ENCODE measurements around the gene IFNA13. TPM values are rescaled to one million over a fixed set of nuclear protein-coding genes. Genes with fewer than 3 reads are reported as not detected.

The IFNA13 gene
- total RNA-seq, 1 experiment from 2014 or later: not detected

DNA sequence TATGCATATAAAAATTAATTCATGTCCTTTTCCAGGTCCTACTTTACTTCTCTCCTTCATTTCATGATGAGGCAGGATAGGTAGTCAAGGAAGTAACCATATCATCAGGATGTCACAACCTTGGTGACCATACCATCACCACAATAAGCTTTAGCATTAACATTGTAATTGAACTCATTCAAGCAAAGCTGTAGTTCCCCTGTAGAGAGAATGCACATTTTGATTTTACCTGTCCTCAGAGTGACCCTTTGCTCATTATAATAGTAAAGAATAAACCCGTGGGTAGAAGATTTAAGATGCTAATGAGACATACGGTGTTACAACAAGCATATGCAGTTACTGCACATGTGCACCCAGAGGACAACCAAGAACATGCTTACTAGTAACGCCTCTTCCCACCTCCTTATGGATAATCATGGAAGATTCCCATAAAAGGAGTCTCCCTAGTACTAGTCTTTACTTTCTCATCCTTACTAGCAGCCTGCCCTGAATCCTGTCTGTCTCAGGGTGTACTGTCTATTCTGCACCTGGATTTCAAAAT is 19.4 kb downstream of the IFNA13 start:
- DNase-seq (ENCODE audit: low spot score) (no peak), ATAC-seq (no peak)
- Mint-ChIP-seq H3K36me3 (no peaks in the 10 kb centered on the region), H3K4me3 (no peak overlapping the region), H3K9me3 (peaks cover 11% of the 10 kb centered on the region), H3K4me1 (peaks cover 2% of the 10 kb centered on the region; the same call in 1 of the 2 replicates), H3K27ac (no peak overlapping the region), H3K27me3 (ENCODE audit: low read depth) (peaks cover 2% of the 10 kb centered on the region; the same call in 1 of the 2 replicates)
- ChIA-PET CTCF (interaction anchor here (1.6 kb wide), 1 partner anchor 113 kb away, joined by 3 read pairs; no protein-coding TSS in a partner anchor), POLR2A (no interaction called here)
- TF ChIP-seq CREM (CRISPR knock-in tag; IDR thresholded peaks at IDR 0.05): no peak

DNA sequence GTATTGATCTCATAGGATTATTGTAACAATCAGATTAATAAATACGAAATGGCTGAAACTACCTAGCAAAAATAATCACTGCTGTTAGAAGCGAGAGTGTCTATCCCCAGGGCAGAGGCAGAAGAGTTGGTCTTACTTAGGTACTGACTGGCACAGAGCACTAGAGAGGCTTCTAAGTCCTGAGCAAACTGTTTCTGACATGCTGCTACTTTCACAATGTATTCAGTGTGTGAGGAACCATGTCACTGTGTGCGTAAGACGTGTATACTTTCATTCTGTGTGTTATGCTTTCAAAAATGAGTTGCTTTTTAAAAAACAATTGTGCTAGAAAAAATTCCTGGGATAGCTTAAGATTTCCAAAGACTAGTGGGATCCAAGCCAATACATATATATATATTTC is 27.1 kb downstream of the IFNA13 start:
- CTCF ChIA-PET: interaction anchor here (1.4 kb wide), 1 partner anchor 55 kb away, joined by 4 read pairs; no protein-coding TSS in a partner anchor
- ATAC-seq: no peak
- TF ChIP-seq, protein P1, sequence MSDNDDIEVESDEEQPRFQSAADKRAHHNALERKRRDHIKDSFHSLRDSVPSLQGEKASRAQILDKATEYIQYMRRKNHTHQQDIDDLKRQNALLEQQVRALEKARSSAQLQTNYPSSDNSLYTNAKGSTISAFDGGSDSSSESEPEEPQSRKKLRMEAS (CRISPR knock-in tag; IDR thresholded peaks at IDR 0.05): no peak
- no peak for TF ChIP-seq ETV6 (CRISPR knock-in tag; IDR thresholded peaks at IDR 0.05)
- no peak for TF ChIP-seq ZNF416 (CRISPR knock-in tag; IDR thresholded peaks at IDR 0.05)
- no peak for TF ChIP-seq HMGA2 (CRISPR knock-in tag; IDR thresholded peaks at IDR 0.05)
- TF ChIP-seq, protein P2, sequence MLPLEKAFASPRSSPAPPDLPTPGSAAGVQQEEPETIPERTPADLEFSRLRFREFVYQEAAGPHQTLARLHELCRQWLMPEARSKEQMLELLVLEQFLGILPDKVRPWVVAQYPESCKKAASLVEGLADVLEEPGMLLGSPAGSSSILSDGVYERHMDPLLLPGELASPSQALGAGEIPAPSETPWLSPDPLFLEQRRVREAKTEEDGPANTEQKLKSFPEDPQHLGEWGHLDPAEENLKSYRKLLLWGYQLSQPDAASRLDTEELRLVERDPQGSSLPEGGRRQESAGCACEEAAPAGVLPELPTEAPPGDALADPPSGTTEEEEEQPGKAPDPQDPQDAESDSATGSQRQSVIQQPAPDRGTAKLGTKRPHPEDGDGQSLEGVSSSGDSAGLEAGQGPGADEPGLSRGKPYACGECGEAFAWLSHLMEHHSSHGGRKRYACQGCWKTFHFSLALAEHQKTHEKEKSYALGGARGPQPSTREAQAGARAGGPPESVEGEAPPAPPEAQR (CRISPR knock-in tag; IDR thresholded peaks at IDR 0.05): no peak
- TF ChIP-seq ESRRA (CRISPR knock-in tag; IDR thresholded peaks at IDR 0.05; ENCODE audit: borderline replicate concordance): no peak
- TF ChIP-seq OVOL2 (CRISPR knock-in tag; IDR thresholded peaks at IDR 0.05; ENCODE audit: borderline replicate concordance): no peak
- TF ChIP-seq, protein P3, sequence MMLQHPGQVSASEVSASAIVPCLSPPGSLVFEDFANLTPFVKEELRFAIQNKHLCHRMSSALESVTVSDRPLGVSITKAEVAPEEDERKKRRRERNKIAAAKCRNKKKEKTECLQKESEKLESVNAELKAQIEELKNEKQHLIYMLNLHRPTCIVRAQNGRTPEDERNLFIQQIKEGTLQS (CRISPR knock-in tag; conservative IDR thresholded peaks at IDR 0.05): no peak
- TF ChIP-seq, protein P4, sequence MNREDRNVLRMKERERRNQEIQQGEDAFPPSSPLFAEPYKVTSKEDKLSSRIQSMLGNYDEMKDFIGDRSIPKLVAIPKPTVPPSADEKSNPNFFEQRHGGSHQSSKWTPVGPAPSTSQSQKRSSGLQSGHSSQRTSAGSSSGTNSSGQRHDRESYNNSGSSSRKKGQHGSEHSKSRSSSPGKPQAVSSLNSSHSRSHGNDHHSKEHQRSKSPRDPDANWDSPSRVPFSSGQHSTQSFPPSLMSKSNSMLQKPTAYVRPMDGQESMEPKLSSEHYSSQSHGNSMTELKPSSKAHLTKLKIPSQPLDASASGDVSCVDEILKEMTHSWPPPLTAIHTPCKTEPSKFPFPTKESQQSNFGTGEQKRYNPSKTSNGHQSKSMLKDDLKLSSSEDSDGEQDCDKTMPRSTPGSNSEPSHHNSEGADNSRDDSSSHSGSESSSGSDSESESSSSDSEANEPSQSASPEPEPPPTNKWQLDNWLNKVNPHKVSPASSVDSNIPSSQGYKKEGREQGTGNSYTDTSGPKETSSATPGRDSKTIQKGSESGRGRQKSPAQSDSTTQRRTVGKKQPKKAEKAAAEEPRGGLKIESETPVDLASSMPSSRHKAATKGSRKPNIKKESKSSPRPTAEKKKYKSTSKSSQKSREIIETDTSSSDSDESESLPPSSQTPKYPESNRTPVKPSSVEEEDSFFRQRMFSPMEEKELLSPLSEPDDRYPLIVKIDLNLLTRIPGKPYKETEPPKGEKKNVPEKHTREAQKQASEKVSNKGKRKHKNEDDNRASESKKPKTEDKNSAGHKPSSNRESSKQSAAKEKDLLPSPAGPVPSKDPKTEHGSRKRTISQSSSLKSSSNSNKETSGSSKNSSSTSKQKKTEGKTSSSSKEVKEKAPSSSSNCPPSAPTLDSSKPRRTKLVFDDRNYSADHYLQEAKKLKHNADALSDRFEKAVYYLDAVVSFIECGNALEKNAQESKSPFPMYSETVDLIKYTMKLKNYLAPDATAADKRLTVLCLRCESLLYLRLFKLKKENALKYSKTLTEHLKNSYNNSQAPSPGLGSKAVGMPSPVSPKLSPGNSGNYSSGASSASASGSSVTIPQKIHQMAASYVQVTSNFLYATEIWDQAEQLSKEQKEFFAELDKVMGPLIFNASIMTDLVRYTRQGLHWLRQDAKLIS (CRISPR knock-in tag; IDR thresholded peaks at IDR 0.05; ENCODE audit: borderline replicate concordance): no peak
- TF ChIP-seq, protein P5, sequence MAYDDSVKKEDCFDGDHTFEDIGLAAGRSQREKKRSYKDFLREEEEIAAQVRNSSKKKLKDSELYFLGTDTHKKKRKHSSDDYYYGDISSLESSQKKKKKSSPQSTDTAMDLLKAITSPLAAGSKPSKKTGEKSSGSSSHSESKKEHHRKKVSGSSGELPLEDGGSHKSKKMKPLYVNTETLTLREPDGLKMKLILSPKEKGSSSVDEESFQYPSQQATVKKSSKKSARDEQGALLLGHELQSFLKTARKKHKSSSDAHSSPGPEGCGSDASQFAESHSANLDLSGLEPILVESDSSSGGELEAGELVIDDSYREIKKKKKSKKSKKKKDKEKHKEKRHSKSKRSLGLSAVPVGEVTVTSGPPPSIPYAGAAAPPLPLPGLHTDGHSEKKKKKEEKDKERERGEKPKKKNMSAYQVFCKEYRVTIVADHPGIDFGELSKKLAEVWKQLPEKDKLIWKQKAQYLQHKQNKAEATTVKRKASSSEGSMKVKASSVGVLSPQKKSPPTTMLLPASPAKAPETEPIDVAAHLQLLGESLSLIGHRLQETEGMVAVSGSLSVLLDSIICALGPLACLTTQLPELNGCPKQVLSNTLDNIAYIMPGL (CRISPR knock-in tag; IDR thresholded peaks at IDR 0.05): no peak
- no peak for TF ChIP-seq GRHL2 (CRISPR knock-in tag; IDR thresholded peaks at IDR 0.05; ENCODE audit: insufficient replicate concordance, severe bottlenecking)
- no peak for TF ChIP-seq NR2C2 (CRISPR knock-in tag; IDR thresholded peaks at IDR 0.05)
- no peak for TF ChIP-seq TP53 (CRISPR knock-in tag; IDR thresholded peaks at IDR 0.05)

DNA sequence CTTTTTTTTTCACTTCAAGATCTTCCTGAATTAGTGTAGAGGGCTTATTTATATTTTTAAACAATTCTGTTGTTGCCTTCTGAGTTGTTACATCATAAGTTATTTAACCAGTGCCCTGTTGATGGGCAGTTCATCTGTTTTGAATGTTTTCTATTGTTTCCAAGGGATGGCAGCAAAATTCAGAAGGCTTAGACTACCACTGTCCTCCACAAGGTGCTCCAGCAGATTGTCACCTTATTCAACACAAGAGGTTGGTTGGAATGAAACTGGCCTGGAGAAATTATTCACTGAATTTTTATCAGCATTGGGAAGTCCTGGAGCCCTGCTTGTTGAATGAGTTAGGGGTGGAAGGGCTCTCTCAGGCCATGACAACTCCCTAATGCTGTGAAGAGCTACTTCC is 31.4 kb downstream of the IFNA13 start:
- Mint-ChIP-seq H3K4me3 (peak overlapping the region; percentile 93; the same call in 1 of the 2 replicates), H3K36me3 (peaks cover 16% of the 10 kb centered on the region), H3K9me3 (no peaks in the 10 kb centered on the region), H3K27me3 (ENCODE audit: low read depth) (peaks cover 22% of the 10 kb centered on the region), H3K4me1 (peaks cover 35% of the 10 kb centered on the region), H3K27ac (no peak overlapping the region)
- DNase-seq (ENCODE audit: low spot score) (no peak), ATAC-seq (no peak)
- TF ChIP-seq, protein P6, sequence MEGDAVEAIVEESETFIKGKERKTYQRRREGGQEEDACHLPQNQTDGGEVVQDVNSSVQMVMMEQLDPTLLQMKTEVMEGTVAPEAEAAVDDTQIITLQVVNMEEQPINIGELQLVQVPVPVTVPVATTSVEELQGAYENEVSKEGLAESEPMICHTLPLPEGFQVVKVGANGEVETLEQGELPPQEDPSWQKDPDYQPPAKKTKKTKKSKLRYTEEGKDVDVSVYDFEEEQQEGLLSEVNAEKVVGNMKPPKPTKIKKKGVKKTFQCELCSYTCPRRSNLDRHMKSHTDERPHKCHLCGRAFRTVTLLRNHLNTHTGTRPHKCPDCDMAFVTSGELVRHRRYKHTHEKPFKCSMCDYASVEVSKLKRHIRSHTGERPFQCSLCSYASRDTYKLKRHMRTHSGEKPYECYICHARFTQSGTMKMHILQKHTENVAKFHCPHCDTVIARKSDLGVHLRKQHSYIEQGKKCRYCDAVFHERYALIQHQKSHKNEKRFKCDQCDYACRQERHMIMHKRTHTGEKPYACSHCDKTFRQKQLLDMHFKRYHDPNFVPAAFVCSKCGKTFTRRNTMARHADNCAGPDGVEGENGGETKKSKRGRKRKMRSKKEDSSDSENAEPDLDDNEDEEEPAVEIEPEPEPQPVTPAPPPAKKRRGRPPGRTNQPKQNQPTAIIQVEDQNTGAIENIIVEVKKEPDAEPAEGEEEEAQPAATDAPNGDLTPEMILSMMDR (IDR thresholded peaks at IDR 0.05): no peak
- TF ChIP-seq FOXK1 (CRISPR knock-in tag; IDR thresholded peaks at IDR 0.05): no peak
- TF ChIP-seq, protein P7, sequence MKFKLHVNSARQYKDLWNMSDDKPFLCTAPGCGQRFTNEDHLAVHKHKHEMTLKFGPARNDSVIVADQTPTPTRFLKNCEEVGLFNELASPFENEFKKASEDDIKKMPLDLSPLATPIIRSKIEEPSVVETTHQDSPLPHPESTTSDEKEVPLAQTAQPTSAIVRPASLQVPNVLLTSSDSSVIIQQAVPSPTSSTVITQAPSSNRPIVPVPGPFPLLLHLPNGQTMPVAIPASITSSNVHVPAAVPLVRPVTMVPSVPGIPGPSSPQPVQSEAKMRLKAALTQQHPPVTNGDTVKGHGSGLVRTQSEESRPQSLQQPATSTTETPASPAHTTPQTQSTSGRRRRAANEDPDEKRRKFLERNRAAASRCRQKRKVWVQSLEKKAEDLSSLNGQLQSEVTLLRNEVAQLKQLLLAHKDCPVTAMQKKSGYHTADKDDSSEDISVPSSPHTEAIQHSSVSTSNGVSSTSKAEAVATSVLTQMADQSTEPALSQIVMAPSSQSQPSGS (CRISPR knock-in tag; IDR thresholded peaks at IDR 0.05; ENCODE audit: borderline replicate concordance, low read depth): no peak
- ChIA-PET CTCF (interaction anchor here (1.1 to 1.4 kb wide), 3 partner anchors 10 to 98 kb away, joined by 3 read pairs; no protein-coding TSS in a partner anchor), POLR2A (no interaction called here)

More for the DNA sequence above, 27.1 kb downstream of the IFNA13 start:
- peaks cover 26% of the 10 kb centered on the region for H3K27me3 Mint-ChIP-seq (ENCODE audit: low read depth)
- no peak overlapping the region for H3K4me3 Mint-ChIP-seq
- H3K36me3 Mint-ChIP-seq: no peaks in the 10 kb centered on the region
- no peak for DNase-seq (ENCODE audit: low spot score)
- POLR2A ChIA-PET: no interaction called here
- peaks cover 10% of the 10 kb centered on the region for H3K9me3 Mint-ChIP-seq
- no peak overlapping the region for H3K27ac Mint-ChIP-seq
- H3K4me1 Mint-ChIP-seq: peaks cover 9% of the 10 kb centered on the region
